ENCODE results near the gene PLEKHM2.

Gene PLEKHM2

GRCh38 chr1:15719381-15720120 is 35.4 kb downstream of the PLEKHM2 start:
- TF ChIP-seq POLR2AphosphoS5 (IDR thresholded peaks at IDR 0.05; ENCODE audit: low read depth, low read length) (no peak), POLR2A (IDR thresholded peaks at IDR 0.05; ENCODE audit: low read depth, low read length) (no peak), TAF1 (IDR thresholded peaks at IDR 0.05; ENCODE audit: borderline replicate concordance, low read depth, low read length) (no peak)
- DNase-seq (ENCODE audit: insufficient read length) (no peak), FAIRE-seq (no peak)

DNA sequence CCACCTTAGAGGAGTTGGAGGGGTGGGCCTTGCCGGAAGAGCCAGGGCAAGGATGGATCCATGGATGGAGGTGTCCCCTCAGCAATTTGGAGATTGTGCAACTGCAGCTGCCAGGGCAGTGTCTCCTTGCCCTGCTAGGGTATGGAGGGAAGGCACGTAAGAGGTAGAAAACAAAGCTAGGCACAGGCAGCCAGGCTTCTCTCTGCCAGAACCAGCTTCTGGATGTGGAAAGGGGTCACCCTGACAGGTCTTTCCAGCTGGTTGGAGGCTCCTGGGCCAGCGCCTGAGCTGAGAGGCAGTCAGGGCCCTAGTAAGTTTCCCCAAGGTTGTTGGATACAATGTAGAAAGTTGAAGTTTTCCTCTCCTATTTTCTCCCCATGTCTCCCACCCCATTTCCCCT is 36.7 kb downstream of the PLEKHM2 start:
- FAIRE-seq = no peak
- no peak for DNase-seq (ENCODE audit: insufficient read length)
- TF ChIP-seq POLR2A (IDR thresholded peaks at IDR 0.05; ENCODE audit: low read depth, low read length) = no peak
- no peak for TF ChIP-seq TAF1 (IDR thresholded peaks at IDR 0.05; ENCODE audit: borderline replicate concordance, low read depth, low read length)
- TF ChIP-seq POLR2AphosphoS5 (IDR thresholded peaks at IDR 0.05; ENCODE audit: low read depth, low read length) = no peak

- DNase-seq (ENCODE audit: insufficient read length) = no peak
- FAIRE-seq = no peak
Measured at GRCh38 chr1:15722411-15722810, 38.3 kb downstream of the PLEKHM2 start.

GRCh38 chr1:15722836-15723532 is 38.9 kb downstream of the PLEKHM2 start:
- no peak for FAIRE-seq
- TF ChIP-seq POLR2A (IDR thresholded peaks at IDR 0.05; ENCODE audit: low read depth, low read length) (no peak), POLR2AphosphoS5 (IDR thresholded peaks at IDR 0.05; ENCODE audit: low read depth, low read length) (no peak), TAF1 (IDR thresholded peaks at IDR 0.05; ENCODE audit: borderline replicate concordance, low read depth, low read length) (no peak)
- no peak for DNase-seq (ENCODE audit: insufficient read length)

More at GRCh38 chr1:15722411-15722810, 38.3 kb downstream of the PLEKHM2 start:
- TF ChIP-seq POLR2A (IDR thresholded peaks at IDR 0.05; ENCODE audit: low read depth, low read length) = no peak
- no peak for TF ChIP-seq POLR2AphosphoS5 (IDR thresholded peaks at IDR 0.05; ENCODE audit: low read depth, low read length)
- TF ChIP-seq TAF1 (IDR thresholded peaks at IDR 0.05; ENCODE audit: borderline replicate concordance, low read depth, low read length) = no peak

DNA sequence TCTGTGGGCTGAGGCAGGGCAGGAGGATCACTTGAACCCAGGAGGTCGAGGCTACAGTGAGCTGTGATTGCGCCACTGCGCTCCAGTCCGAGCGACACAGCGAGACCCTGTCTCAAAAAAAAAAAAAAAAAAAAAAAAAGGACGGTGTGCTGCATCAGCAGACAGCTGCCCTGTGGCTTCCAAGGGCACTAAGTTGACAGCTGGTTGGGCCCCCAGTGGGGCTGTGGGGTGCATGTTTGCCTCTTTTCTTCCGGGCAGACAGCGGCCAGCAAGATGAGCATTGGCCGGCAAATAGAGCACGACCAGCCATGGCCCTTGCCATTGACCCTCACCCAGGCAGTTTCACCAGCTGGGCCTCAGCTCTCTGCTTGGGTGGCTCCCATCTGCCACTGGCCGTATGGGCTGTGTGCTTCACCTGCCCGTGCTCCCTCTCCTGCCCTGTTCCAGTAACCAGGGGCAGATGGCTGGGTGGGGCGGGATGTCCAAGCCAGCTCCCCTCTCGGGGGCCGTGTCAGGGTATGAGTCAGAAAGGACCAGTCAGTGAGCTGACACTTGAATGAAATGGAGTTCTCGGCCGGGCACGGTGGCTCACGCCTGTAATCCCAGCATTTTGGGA is 39.6 kb downstream of the PLEKHM2 start:
- TF ChIP-seq TAF1 (IDR thresholded peaks at IDR 0.05; ENCODE audit: borderline replicate concordance, low read depth, low read length) (no peak), POLR2AphosphoS5 (IDR thresholded peaks at IDR 0.05; ENCODE audit: low read depth, low read length) (no peak), POLR2A (IDR thresholded peaks at IDR 0.05; ENCODE audit: low read depth, low read length) (no peak)
- FAIRE-seq (no peak), DNase-seq (ENCODE audit: insufficient read length) (no peak)

DNA sequence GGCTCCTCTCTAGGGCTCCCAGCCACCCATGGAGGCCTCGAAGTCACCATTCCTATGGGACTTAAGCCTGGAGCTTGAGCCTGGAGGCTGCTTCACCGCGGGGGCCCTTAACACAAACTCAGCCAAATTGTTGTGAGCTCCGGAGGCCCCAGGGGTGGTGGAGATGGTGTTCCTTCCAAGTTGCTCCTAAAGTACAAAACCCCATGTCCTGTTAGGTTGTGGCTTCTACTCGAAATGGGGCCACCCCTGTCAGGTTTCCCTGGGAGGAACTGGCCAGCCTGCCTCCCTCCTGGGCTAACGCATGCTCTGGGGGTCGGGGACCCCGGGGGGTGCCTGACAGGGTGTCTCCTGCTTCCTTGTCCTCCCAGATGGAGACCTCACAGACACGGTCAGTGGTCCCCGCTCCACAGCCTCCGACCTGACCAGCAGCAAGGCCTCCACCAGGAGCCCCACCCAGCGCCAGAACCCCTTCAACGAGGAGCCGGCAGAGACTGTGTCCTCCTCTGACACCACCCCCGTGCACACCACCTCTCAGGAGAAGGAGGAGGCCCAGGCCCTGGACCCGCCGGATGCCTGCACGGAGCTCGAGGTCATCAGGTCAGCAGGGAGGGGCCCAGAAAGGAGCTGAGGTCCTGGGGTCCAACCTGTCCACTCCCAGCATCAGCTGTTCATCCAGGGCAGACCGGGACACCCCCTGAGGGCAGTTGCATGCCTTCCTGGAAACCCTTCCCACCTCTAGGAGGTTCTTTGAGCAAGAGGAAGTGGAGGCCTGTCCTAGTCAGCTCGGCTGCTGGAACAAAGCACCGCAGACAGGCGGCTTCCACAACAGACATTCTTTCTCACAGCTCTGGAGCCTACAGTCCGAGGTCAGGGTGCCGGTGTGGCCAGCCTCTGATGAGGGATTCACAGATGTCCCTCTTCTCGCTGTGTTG is 41.1 kb downstream of the PLEKHM2 start:
- TF ChIP-seq POLR2A (IDR thresholded peaks at IDR 0.05; ENCODE audit: low read depth, low read length) (no peak), POLR2AphosphoS5 (IDR thresholded peaks at IDR 0.05; ENCODE audit: low read depth, low read length) (no peak), TAF1 (IDR thresholded peaks at IDR 0.05; ENCODE audit: borderline replicate concordance, low read depth, low read length) (no peak)
- DNase-seq (ENCODE audit: insufficient read length) (no peak), FAIRE-seq (no peak)

- no peak for TF ChIP-seq TAF1 (IDR thresholded peaks at IDR 0.05; ENCODE audit: borderline replicate concordance, low read depth, low read length)
- TF ChIP-seq POLR2AphosphoS5 (IDR thresholded peaks at IDR 0.05; ENCODE audit: low read depth, low read length) = no peak
- TF ChIP-seq POLR2A (IDR thresholded peaks at IDR 0.05; ENCODE audit: low read depth, low read length) = no peak
- FAIRE-seq (no peak), DNase-seq (ENCODE audit: insufficient read length) (no peak)
Measured at GRCh38 chr1:15726508-15726907, 42.4 kb downstream of the PLEKHM2 start.

DNA sequence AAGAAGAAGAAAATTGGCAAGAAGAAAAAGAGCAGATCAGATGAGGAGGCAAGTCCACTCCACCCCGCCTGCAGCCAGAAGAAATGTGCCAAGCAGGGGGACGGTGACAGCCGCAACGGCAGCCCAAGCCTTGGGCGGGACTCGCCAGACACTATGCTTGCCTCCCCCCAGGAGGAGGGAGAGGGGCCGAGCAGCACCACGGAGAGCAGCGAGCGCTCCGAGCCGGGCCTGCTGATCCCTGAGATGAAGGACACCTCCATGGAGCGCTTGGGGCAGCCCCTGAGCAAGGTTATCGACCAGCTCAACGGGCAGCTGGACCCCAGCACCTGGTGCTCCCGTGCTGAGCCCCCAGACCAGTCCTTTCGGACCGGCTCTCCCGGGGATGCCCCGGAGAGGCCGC is 42.9 kb downstream of the PLEKHM2 start:
- DNase-seq (ENCODE audit: insufficient read length) (no peak), FAIRE-seq (no peak)
- no peak for TF ChIP-seq POLR2AphosphoS5 (IDR thresholded peaks at IDR 0.05; ENCODE audit: low read depth, low read length)
- no peak for TF ChIP-seq POLR2A (IDR thresholded peaks at IDR 0.05; ENCODE audit: low read depth, low read length)
- no peak for TF ChIP-seq TAF1 (IDR thresholded peaks at IDR 0.05; ENCODE audit: borderline replicate concordance, low read depth, low read length)

GRCh38 chr1:15727424-15727823 is 43.3 kb downstream of the PLEKHM2 start:
- no peak for DNase-seq (ENCODE audit: insufficient read length)
- TF ChIP-seq TAF1 (IDR thresholded peaks at IDR 0.05; ENCODE audit: borderline replicate concordance, low read depth, low read length) (no peak), POLR2A (IDR thresholded peaks at IDR 0.05; ENCODE audit: low read depth, low read length) (no peak)
- no peak for FAIRE-seq

- TF ChIP-seq POLR2AphosphoS5 (IDR thresholded peaks at IDR 0.05; ENCODE audit: low read depth, low read length) (no peak), POLR2A (IDR thresholded peaks at IDR 0.05; ENCODE audit: low read depth, low read length) (no peak), TAF1 (IDR thresholded peaks at IDR 0.05; ENCODE audit: borderline replicate concordance, low read depth, low read length) (no peak)
- no peak for FAIRE-seq
- DNase-seq (ENCODE audit: insufficient read length) = no peak
Measured at GRCh38 chr1:15727866-15728534, 43.9 kb downstream of the PLEKHM2 start.

Measured in GM12892 (cell line).